Activated naive CD4-positive, alpha-beta T cell treated with anti-CD3 and anti-CD28 coated beads, Interleukin-2, amount 50 U/mL, for 16 hours (primary cell): ENCODE results near the gene NFIB.

Experiments
- DNase-seq: peaks from one replicate; pipeline ENCODE4 v3.0.0-alpha.2; 2020

Gene NFIB

DNA sequence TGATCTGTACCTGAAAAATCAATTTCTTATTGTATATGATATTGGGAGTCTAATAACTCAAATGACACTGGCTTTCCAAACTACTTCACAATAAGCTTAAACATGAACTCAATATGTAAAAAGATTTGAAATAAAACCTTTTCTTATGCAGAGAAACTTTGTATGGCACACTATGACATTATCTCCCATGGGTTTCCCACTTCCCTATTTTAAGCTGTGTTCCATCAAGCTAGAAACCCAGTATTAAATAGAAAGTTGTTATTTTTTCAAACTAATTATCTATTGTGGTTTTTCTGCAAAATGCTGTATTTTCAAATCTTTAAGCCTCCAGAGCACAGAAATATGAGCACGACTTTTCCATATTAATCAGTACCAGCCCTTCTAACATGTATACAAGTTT is 174.7 kb downstream of the NFIB start:
- no peak for DNase-seq

DNA sequence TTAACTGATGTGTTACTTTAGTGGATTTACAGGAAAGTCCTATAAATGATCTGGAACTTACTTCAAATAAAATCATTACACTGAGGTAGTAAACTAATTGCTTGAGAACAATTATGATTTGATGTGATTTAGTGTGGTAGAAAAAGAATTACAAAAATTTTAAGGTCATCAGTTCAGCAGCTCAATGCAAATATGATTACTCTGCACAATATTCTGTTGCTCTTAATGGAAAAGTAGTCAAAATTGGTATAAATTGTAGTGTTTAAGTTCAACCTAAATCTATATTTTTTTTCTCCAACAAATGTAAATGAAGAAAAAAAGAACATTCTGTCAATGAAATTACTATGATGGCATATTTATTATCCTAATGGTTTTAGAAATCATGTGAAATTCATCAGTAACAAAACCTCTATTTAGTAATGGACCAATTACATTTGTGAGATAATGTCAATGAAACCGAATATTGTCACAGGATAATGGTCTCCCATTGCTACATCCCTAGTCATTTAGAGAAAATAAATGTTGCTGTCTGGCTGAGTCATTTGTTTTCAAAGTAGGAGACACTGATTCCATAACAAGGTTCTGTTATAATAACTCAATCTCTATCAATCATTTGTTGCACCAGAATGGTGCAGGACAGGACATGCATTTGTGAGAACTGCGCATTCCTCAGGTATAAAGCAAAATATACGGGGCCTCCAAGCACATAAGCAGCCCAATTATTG is 177.1 kb downstream of the NFIB start:
- DNase-seq = no peak

DNA sequence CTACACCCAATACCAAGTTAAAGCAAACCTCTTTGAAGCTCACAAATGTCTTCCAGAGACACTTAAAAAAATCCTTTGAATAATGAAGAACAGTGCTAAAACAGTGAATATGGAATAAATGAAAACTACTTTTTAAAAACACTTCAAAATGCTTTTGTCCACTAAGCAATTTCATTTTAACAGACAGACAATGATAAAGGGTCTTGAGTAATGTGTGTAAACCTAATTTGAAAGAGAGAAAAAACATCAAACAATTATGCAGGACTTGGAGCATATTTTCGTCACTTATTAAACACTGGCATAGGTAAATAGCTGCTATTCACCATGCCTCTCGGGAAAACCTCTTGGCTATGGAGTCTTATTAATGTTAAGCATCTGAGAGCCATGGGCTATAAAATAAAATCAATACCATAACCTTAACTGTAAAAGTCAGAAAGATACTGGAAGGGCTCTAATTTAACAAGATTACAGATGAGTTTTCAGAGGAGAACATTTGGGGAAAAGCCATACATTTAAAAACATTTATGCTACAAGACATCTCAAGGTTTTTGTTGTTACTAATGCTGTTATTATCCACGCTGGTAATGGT is 177.8 kb downstream of the NFIB start:
- DNase-seq = no peak

DNA sequence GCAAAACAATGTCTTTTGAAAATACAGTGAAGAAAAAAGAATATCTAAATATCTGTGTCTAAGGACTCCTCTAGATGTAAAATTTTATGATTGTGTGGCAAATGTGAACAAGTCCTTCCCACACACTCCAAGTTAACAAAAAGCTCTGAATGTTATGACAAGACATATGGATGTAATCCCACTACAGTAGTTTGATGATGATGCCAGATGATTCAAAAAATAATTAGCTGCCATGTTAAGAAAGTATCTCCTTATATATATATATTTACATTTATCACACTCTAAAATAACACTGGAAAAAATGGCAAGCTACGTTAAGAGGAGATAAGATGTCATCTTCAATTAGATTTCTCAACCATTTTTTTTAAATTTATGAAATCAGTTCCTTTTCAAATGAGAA is 178.5 kb downstream of the NFIB start:
- DNase-seq = no peak

DNA sequence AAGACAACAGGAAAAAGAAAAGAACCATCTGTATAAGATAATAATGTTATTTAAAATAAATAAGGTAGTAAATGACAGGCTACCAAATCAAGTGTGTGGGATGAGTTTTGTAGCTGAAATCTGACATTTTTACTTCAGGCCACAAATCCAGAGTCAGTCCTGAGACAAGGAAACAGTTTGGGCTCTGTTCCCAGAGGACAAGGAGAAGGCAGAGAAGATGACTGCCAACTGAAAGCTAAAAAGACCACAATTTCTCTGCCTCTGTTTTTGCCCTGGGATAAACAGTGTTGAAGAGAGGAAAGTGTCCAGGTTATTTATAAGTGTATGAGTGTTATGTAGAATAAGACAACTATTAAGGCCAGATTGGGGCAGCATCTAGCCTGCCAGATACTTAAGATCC is 180.5 kb downstream of the NFIB start:
- DNase-seq = no peak

- DNase-seq = no peak
Measured at GRCh38 chr9:14132775-14133174, 181.2 kb downstream of the NFIB start.

GRCh38 chr9:14131356-14132088 is 182.4 kb downstream of the NFIB start:
- no peak for DNase-seq

DNA sequence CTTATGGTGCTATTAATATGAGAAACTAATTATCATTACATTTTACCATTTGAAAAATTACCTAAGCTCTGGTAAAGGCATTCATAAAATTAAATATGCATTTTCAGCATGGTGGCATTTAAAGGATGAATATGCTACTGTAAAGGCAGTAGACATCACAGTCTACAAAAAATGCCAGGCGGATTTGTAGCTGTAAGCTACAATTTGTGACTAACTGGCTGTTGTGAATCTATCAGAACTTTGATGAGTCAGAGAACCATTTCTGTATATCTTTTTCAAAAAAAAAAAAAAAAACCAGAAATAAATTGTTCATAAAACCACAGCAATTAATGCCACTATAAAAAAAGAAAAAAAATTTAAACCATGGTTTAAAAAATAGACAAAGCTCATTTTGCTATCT is 186.3 kb downstream of the NFIB start:
- no peak for DNase-seq

DNA sequence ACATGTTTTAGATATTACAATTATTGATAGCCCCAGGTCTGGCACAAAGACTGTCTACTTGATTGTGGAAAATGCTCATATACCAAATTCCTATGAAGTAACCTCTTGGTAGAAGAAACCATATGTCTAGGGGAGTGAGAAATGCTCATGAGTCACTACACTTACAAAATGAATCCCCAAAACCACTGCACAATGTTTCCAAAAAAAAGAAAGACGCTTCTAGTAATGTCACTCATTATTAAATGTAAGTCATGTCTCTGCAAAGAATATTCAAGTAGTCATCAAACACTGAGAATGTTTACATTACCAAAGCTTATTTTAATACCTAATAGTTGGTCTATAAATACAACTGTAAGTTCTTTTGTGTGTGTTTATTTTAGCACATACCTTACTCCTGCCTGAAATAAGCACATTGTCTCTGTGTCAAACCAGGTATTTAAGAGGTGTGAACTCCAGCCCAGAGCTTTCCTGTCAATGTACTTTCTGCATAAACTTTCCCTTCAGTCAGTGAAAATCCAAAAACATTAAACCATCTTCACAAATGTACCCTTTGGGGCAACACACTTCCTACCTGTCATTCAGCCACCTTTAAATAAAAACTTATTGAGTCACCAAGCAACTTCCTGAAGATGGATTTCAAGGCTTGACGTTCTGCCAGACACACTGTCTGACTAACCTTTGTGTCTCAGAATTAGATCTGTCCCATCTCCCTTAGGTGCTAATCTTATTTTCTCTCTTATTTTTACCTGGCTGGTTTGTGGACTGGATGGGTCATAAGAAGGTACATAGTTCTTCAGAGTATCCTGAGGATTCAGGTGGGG is 194.0 kb downstream of the NFIB start:
- no peak for DNase-seq

DNA sequence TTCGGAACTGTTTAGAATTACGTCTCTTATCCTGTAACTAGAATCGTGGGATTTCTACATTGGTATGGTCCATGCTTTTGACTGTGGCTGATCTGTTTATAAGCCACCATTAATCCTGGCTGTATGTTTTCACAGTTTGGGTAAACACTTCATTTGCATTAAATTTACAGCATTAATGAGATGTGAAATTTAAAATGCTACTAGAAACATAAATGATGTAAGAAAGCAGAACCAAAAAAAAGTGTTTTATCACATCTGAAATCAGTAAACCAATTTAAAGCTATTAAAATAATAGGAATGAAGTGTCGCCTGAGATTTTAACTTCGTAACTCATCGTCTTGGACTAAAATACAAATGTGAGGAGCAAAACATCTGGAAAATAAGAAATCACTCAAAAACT is 201.7 kb downstream of the NFIB start:
- DNase-seq = no peak

DNA sequence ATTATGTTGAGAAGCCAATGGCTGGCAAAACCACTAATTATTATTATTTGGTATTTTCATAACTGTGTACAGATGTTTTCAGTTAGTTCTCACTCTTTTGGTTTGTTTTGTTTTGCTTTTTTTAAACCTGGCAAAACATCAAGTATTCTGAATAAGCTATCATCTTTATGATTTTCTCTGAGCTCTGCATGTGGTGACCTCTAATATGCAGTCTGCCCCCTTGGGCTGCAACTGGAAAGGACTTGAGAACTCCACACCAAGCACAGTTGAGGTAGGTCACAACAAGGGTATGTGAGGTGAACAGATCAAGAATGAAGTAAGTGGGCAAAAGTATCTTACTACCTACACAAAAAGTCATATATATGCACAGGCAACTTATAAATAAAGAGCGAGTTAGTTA is 202.2 kb downstream of the NFIB start:
- no peak for DNase-seq

DNA sequence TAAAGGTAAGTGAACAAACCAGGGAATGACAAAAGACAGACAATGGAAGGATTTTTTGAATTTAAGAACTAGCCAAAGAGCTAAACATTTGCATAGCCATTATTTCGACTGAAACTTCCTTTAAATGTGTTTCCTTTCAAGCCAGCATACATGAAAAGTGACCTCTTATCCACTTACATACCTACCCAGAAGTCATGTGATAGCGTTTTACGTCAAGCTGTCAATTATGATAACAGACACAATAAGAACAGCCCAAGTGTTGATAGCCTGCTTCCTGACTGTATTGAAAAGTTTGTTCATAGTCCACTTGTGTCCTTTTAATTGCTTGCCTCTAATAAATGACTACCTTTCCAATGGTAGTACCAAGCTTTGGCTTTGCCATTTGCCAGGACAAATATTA is 206.0 kb downstream of the NFIB start:
- DNase-seq = no peak

- no peak for DNase-seq
Measured at GRCh38 chr9:14107495-14107894, 206.4 kb downstream of the NFIB start.

GRCh38 chr9:14106699-14107098 is 207.2 kb downstream of the NFIB start:
- DNase-seq = no peak

DNA sequence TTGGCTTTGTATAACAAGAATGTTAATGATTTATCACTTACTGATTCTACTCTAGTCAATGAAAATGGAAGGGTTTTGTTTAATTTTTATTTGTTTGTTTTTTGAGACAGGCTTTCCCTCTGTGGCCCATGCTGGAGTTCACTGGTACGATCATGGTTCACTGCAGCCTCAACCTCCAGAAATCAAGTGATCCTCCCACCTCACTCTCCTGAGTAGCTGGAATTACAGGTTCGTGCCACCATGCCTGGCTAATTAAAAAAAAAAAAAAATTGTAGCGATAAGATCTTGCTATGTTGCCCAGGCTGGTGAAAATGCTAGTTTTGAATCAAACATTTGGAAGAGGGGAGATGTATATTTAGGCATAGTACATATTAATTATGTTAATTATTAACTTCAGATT is 209.4 kb downstream of the NFIB start:
- DNase-seq = no peak

DNA sequence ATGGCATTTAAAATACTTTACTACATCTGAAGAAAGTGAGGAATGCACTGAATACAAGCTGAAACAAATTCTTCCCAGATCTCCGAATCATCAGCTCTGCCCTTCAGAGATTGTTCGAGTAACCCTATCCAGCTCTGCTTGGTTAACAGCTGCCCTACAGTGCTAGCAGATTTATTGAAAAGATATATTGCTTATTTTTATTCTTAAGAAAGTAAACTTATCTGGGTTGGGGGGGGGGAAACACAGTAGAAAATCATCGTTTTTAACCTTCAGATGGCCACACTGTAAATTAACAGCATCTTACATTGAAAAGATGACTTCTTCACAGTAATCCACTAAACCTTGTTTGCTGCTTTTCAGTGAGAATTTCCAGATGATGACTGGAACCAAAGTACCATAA is 210.8 kb downstream of the NFIB start:
- DNase-seq = no peak

- no peak for DNase-seq
Measured at GRCh38 chr9:14099737-14100136, 214.2 kb downstream of the NFIB start.

DNA sequence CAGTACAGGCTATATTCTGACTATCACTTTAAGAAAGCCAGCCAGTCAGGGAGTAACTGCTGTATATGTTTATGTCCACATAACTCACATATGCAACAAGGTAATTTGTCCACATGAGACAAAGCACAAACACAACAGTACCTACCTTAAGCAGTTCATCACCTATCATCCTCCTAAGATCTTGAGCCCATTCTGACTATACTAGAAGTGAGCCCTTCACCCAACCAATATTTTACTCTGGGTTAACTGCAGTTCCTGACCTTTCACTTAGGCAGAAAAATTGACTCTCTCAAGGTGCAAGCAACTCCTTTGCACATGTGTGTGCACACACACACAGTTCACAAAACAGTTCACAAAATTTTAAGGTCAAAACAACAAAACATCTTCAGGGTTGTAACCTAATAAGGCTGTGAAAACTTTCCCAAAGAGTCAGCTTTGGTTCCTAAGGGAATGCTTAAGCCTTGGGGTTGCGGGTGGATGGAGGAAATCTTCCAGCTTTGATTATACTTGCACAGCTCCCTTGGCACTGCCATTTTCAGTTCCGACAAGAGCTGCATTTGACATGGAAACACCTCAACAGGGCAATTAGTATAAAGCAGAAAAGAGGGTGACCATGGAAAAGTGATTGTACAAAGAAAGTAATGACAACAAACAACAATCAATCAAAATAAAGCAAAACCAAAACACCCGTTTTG is 215.3 kb downstream of the NFIB start:
- DNase-seq = no peak

GRCh38 chr9:14097666-14098415 is 216.1 kb downstream of the NFIB start:
- DNase-seq = no peak

GRCh38 chr9:14097215-14097614 is 216.7 kb downstream of the NFIB start:
- no peak for DNase-seq

GRCh38 chr9:14096258-14096922 is 217.6 kb downstream of the NFIB start:
- DNase-seq = no peak

DNA sequence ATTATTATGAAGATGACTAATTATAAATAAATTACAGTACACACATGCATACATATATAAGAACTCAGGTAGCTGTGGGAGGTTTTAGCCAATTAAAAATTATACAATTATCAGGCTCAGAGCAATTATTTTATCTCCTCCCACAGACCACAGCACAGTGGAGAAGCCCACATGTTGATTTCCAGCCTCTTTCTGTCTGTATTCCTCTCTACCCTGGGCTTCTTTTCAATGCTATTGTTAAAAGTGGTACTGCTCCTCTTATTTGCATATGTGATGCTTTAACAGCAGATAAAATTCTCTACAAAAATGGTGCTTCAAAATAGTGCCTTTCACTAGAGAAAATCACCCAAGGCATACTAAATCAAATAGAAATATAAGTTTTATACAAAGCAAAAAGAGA is 218.7 kb downstream of the NFIB start:
- DNase-seq = no peak
